Activated T-cell treated with anti-CD3 and anti-CD28 coated beads for 48 hours (primary cell): ENCODE data around the gene ING2.
"Not testable (repeated sequence)": the region's sequence is repeated elsewhere in the genome, so short reads cannot be mapped to it uniquely, and the experiment has no call there.

Experiments
- DNase-seq: peaks from one replicate; pipeline ENCODE4 v3.0.0-alpha.2; 2020; ENCODE audit warnings: low read depth

The ING2 gene

GRCh38 chr4:183504930-183505610, at the start of gene ING2:
TSS of gene ING2 (plus strand) at chr4:183505058. CDS start at chr4:183505196, 138 bp downstream.
- DNase-seq = no peak

- DNase-seq = no peak
Observed at GRCh38 chr4:183455431-183456195, 49.2 kb upstream of the ING2 start.

GRCh38 chr4:183458005-183458404, 46.9 kb upstream of the ING2 start:
- DNase-seq = no peak

GRCh38 chr4:183463903-183464619, 40.8 kb upstream of the ING2 start:
- not testable (repeated sequence) for DNase-seq

GRCh38 chr4:183465879-183466278, 39.0 kb upstream of the ING2 start:
- DNase-seq = not testable (repeated sequence)

GRCh38 chr4:183467246-183467645, 37.6 kb upstream of the ING2 start:
- no peak for DNase-seq

- DNase-seq = no peak
Observed at GRCh38 chr4:183468210-183469095, 36.4 kb upstream of the ING2 start.

GRCh38 chr4:183469285-183469684, 35.6 kb upstream of the ING2 start:
- no peak for DNase-seq

GRCh38 chr4:183469936-183470335, 34.9 kb upstream of the ING2 start:
- DNase-seq = no peak

- no peak for DNase-seq
Observed at GRCh38 chr4:183470821-183471220, 34.0 kb upstream of the ING2 start.

GRCh38 chr4:183471946-183472708, 32.7 kb upstream of the ING2 start:
- peak; percentile 69 for DNase-seq

- DNase-seq = no peak
Observed at GRCh38 chr4:183478123-183478522, 26.7 kb upstream of the ING2 start.

- no peak for DNase-seq
Observed at GRCh38 chr4:183478926-183479325, 25.9 kb upstream of the ING2 start.

GRCh38 chr4:183482515-183483095, 22.3 kb upstream of the ING2 start:
- not testable (repeated sequence) for DNase-seq

GRCh38 chr4:183483997-183484396, 20.9 kb upstream of the ING2 start:
- no peak for DNase-seq

GRCh38 chr4:183485411-183486160, 19.3 kb upstream of the ING2 start:
- DNase-seq = no peak

GRCh38 chr4:183492791-183493222, 12.1 kb upstream of the ING2 start:
- no peak for DNase-seq

- no peak for DNase-seq
Observed at GRCh38 chr4:183493246-183493645, 11.6 kb upstream of the ING2 start.

- no peak for DNase-seq
Observed at GRCh38 chr4:183495184-183495583, 9.7 kb upstream of the ING2 start.

- no peak for DNase-seq
Observed at GRCh38 chr4:183499389-183499788, 5.5 kb upstream of the ING2 start.
